GM12873 (cell line): ENCODE data around the gene MPPED1.

Source experiments
- CTCF ChIP-seq: IDR thresholded peaks from 2 replicates; pipeline ENCODE4 v1.5.1; 2012; ENCODE audit warnings: low read depth, mild to moderate bottlenecking, moderate library complexity, low read length, control low read depth; ENCODE audit not compliant: insufficient read depth; ENCODE audit errors: missing control alignments

Gene MPPED1

GRCh38 chr22:43530349-43531201, 118.8 kb downstream of the MPPED1 start:
- no peak for TF ChIP-seq CTCF

- TF ChIP-seq CTCF = no peak
Measured at GRCh38 chr22:43531651-43532050, 119.8 kb downstream of the MPPED1 start.

- TF ChIP-seq CTCF = no peak
Measured at GRCh38 chr22:43532301-43533155, 120.7 kb downstream of the MPPED1 start.

GRCh38 chr22:43533156-43533530, 121.3 kb downstream of the MPPED1 start:
- no peak for TF ChIP-seq CTCF

GRCh38 chr22:43533656-43534428, 122.0 kb downstream of the MPPED1 start:
- no peak for TF ChIP-seq CTCF

GRCh38 chr22:43534916-43535315, 123.1 kb downstream of the MPPED1 start:
- TF ChIP-seq CTCF = no peak
